ENCODE results near the gene RPTOR.
A peak's percentile ranks its signal among the peaks of the same experiment; 100 is the strongest.

Gene RPTOR

DNA sequence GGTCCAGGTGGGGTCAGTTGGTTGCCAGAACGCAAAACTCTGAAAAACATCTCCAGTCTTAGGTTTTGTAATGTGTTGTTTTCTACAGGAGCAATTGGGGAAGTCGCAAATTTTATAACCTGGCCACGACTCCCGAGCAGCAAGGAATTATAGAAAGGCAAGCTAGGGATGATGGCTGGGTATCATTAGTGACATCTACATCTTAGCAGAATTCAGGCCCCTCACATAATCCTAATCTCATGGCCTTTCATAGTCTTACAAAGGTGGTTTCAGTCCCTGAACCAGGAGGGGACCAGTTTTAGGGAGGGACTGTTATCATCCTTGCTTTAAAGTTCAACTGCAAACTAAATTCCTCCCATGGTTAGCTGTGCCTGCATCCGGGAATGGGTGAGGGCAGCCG is 117.9 kb downstream of the RPTOR start:
- DNase-seq (ENCODE audit: insufficient read length, low spot score) = no peak
- FAIRE-seq = no peak
- no peak for TF ChIP-seq POLR2AphosphoS5 (IDR thresholded peaks at IDR 0.05; ENCODE audit: low read depth, low read length)
- TF ChIP-seq SPI1 (IDR thresholded peaks at IDR 0.05; ENCODE audit: low read depth, low read length) = no peak
- no peak for TF ChIP-seq TAF1 (IDR thresholded peaks at IDR 0.05; ENCODE audit: low read depth, low read length)
- TF ChIP-seq PAX5 (IDR thresholded peaks at IDR 0.05; ENCODE audit: insufficient read depth, low read length, severe bottlenecking) = no peak
- TF ChIP-seq POLR2A (IDR thresholded peaks at IDR 0.05; ENCODE audit: low read depth, low read length) = no peak
- no peak for TF ChIP-seq POU2F2 (IDR thresholded peaks at IDR 0.05; ENCODE audit: low read depth, low read length)

DNA sequence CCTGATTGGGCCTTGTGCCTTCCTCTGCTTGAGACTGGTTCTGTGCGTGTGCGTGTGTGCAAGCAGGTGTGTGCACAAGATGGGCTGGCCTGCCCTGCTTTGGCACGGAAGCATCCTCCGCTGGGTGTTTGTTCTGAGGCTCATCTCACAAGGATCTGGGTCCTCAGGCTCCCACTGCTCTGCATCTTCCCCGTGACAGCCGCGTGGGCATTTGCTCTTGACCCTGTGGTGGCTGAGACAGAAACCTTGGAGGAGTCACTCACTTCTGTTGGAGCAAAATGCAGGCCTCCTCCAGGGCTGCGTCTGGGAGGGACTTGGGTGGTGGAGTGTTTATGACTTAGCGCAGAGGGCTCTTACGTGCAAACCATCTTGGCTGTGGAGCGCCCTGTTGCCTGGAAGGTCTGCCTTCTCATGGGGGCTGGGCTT is 119.2 kb downstream of the RPTOR start:
- DNase-seq (ENCODE audit: insufficient read length, low spot score) = no peak
- no peak for FAIRE-seq
- no peak for TF ChIP-seq TAF1 (IDR thresholded peaks at IDR 0.05; ENCODE audit: low read depth, low read length)
- no peak for TF ChIP-seq POLR2A (IDR thresholded peaks at IDR 0.05; ENCODE audit: low read depth, low read length)
- TF ChIP-seq POLR2AphosphoS5 (IDR thresholded peaks at IDR 0.05; ENCODE audit: low read depth, low read length) = no peak
- no peak for TF ChIP-seq POU2F2 (IDR thresholded peaks at IDR 0.05; ENCODE audit: low read depth, low read length)
- TF ChIP-seq SPI1 (IDR thresholded peaks at IDR 0.05; ENCODE audit: low read depth, low read length) = no peak
- TF ChIP-seq PAX5 (IDR thresholded peaks at IDR 0.05; ENCODE audit: insufficient read depth, low read length, severe bottlenecking) = no peak

DNA sequence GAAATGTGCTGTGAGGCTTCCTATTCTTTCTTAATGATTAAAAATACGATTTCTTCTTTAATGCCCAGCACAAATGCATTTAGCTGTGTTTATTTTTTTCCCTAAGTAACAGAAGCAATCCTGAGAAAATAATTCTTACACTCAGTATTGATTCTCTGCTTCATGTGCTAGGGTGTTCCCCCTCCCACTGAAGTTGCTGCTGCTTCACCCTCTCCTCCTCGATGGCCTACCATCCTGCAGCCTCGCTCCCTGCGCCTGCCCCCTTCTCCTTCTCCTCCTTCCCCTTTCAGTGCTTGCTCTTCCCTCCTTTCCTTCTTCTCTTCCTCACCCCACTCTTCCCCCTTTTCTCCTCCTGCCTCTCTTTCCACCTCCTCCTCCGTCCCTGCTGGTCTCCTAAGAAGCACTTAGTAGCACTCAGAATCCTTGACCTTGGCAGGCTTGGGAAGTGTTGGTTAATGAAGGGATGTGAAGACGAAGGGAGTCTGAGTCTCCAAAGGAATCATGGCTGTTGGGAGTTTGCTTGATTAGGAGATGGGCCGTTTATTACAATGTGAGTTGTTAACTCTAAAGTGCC is 119.7 kb downstream of the RPTOR start:
- DNase-seq (ENCODE audit: insufficient read length, low spot score) (no peak), FAIRE-seq (no peak)
- no peak for TF ChIP-seq POLR2AphosphoS5 (IDR thresholded peaks at IDR 0.05; ENCODE audit: low read depth, low read length)
- TF ChIP-seq POU2F2 (IDR thresholded peaks at IDR 0.05; ENCODE audit: low read depth, low read length) = no peak

DNA sequence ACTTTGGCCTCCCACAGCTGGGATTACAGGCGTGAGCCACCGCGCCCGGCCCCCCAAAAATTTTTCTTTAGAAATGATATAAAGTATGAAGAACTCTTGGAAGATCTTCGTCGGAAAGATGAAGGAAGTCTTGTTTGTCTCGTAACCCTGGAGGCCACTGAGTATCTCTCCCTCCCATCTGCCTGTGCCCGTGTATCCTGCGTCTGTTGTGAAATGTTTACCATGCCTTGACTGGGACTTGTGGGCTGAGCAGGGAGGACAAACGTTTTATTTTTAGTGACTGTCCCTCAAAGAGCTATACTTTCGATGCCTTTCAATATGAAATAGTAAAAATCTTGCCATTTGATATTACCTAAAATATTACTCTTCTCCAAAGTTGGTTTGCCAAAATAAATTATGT is 121.2 kb downstream of the RPTOR start:
- FAIRE-seq (no peak), DNase-seq (ENCODE audit: insufficient read length, low spot score) (no peak)
- TF ChIP-seq POU2F2 (IDR thresholded peaks at IDR 0.05; ENCODE audit: low read depth, low read length) (no peak), SPI1 (IDR thresholded peaks at IDR 0.05; ENCODE audit: low read depth, low read length) (no peak), PAX5 (IDR thresholded peaks at IDR 0.05; ENCODE audit: insufficient read depth, low read length, severe bottlenecking) (no peak)

DNA sequence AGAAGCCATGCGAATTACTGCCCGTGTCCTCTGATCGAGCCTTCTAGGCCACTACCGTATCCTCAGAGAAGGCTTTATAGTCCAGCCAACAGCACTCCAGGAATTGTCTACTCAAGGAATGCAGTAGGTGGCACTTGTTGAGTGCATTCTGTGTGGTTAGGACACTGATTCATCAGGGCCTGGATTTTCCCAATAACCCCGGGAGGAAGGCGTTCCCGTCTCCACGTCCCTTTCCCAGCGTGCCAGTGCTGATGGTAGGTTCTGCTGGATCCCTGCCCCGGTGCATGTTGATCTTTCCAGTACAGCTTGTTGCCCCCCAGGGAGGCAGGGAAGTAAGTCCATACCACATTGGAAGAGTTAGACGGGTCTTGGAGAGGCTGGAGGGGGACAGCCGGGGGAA is 122.2 kb downstream of the RPTOR start:
- TF ChIP-seq POU2F2 (IDR thresholded peaks at IDR 0.05; ENCODE audit: low read depth, low read length) (no peak), POLR2A (IDR thresholded peaks at IDR 0.05; ENCODE audit: low read depth, low read length) (no peak), PAX5 (IDR thresholded peaks at IDR 0.05; ENCODE audit: insufficient read depth, low read length, severe bottlenecking) (no peak), TAF1 (IDR thresholded peaks at IDR 0.05; ENCODE audit: low read depth, low read length) (no peak), POLR2AphosphoS5 (IDR thresholded peaks at IDR 0.05; ENCODE audit: low read depth, low read length) (no peak), SPI1 (IDR thresholded peaks at IDR 0.05; ENCODE audit: low read depth, low read length) (no peak)
- FAIRE-seq = no peak
- no peak for DNase-seq (ENCODE audit: insufficient read length, low spot score)

DNA sequence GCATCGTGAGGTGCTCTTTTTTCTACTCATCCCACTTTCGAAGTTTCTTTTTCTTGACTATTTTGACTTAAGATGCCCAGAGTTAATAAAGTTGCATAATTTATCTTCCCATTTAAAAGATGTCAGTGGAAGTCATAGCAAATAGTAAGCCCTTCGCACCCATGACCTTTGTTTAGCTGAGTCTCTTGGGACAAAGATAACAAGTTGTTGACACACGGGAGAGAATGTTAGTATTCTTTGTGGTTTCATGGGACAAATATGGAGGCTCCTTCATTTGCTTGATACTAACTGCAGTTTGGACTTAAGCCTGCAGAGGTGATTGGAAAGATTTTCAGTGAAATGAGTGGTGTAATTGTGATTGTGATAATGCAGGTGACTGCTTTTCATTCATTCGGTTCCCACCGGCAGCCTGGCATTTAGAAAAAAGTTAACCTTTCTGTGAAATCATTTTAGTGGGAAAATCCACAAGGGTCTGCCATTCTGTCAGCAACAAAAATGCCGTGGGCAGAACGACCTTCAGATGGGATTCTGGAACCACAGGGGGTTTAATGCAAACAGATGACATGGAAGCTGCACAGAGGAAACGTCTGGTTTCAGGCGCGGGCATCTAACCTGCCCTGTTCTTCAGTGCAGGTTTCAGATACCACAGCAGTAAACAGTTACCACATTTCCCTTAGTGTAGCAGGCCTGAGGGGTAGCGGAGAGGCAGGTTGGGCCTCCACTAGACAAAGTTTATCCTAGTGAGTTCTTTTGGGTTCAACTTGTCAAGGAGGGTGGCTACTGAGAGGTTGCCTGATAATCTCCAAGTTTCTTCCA is 123.0 kb downstream of the RPTOR start:
- DNase-seq (ENCODE audit: insufficient read length, low spot score) = no peak
- peak; percentile 43 for FAIRE-seq
- TF ChIP-seq PAX5 (IDR thresholded peaks at IDR 0.05; ENCODE audit: insufficient read depth, low read length, severe bottlenecking) = no peak
- no peak for TF ChIP-seq POU2F2 (IDR thresholded peaks at IDR 0.05; ENCODE audit: low read depth, low read length)
- TF ChIP-seq POLR2A (IDR thresholded peaks at IDR 0.05; ENCODE audit: low read depth, low read length) = no peak
- TF ChIP-seq SPI1 (IDR thresholded peaks at IDR 0.05; ENCODE audit: low read depth, low read length) = no peak
- TF ChIP-seq TAF1 (IDR thresholded peaks at IDR 0.05; ENCODE audit: low read depth, low read length) = no peak
- TF ChIP-seq POLR2AphosphoS5 (IDR thresholded peaks at IDR 0.05; ENCODE audit: low read depth, low read length) = no peak

DNA sequence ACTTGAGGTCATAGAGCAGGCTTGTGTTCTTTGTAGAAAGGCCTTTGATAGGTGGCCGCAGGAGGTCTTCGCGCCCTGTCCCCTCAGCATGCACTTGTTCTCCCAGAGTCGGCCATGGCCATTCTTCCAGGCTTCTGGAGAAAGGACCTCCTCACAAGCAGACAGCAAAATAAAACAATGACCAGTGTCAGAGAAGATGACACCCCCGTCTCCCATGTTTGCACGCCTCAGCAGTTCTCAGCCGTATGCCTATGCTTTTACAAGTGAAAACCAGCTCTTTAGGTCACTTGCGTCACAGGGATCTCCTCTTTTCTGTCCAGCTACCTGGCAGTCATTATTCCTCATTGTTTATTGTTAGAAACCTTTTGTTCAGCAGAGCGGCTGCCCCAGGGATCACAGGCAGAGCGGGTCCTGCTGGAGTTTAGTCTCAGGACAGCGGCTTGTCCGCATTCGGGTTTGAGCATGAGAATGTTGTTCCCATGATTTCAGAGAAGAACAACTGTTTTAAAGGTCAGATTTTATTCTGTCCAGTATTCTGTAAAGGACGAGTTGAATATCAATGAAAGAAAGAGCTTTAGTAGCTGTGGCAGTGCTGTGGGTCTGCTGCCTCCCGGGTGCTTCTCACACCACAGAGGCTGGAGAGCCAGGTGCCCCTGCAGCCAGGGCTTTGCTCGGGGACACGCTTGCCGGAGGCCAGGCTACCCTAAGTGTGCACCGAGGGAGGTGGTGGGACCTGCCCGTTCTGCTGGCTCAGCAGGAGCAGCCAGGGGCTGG is 123.9 kb downstream of the RPTOR start:
- FAIRE-seq (no peak), DNase-seq (ENCODE audit: insufficient read length, low spot score) (no peak)
- TF ChIP-seq POLR2AphosphoS5 (IDR thresholded peaks at IDR 0.05; ENCODE audit: low read depth, low read length) (no peak), POU2F2 (IDR thresholded peaks at IDR 0.05; ENCODE audit: low read depth, low read length) (no peak), PAX5 (IDR thresholded peaks at IDR 0.05; ENCODE audit: insufficient read depth, low read length, severe bottlenecking) (no peak)

DNA sequence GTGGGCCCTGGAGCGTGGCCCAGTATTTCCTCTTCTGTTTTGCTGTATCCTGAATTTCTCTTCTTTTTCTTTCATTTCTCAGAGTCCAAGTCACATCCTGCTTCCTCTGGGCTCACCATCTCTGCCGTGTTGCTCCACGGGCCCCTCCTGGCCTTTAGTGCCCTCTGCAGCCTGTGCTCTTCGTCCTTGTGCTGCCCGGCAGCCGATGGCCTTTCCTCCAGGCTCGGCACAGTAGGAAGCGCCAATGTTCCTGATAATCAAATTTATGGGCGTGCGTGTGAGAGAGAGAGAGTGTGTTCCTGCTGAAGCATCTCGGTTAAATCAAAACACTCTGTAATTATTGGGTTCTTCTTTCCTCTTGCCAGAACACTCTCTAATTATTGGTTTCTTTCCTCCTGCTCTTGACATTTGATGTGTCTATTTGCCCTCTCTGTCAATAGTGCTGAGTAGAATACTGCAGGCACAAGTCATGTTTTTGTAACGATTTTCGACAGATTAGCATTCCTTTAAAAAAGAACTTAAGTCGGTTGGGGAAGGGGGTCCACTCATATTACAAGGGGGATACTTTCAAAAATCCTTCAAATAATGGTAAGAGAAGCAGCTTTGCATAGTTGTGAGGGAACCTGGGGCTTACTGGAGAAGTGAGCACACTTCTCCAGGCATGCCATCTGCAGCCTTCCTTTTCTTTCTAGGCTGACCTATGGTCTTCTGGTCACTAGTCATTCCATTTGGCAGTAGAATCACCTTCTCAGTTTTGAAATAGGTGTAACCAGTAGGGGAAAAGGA is 126.6 kb downstream of the RPTOR start:
- TF ChIP-seq PAX5 (IDR thresholded peaks at IDR 0.05; ENCODE audit: insufficient read depth, low read length, severe bottlenecking) (no peak), TAF1 (IDR thresholded peaks at IDR 0.05; ENCODE audit: low read depth, low read length) (no peak), POLR2AphosphoS5 (IDR thresholded peaks at IDR 0.05; ENCODE audit: low read depth, low read length) (no peak), POU2F2 (IDR thresholded peaks at IDR 0.05; ENCODE audit: low read depth, low read length) (no peak), POLR2A (IDR thresholded peaks at IDR 0.05; ENCODE audit: low read depth, low read length) (no peak), SPI1 (IDR thresholded peaks at IDR 0.05; ENCODE audit: low read depth, low read length) (no peak)
- FAIRE-seq (no peak), DNase-seq (ENCODE audit: insufficient read length, low spot score) (no peak)

DNA sequence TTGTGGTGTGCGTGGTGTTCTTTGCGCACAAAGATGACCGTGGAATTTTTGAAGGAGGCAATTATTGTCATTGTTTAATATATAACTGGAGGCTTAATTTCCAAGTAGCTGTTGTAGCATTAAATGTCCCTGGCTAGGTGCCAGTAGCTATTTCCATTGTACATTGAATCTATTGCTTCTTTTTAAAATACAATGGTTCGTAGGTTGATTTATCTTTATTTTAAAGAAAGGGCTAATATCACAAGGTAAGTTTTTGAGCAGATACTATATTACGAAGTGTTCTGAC is 127.1 kb downstream of the RPTOR start:
- TF ChIP-seq SPI1 (IDR thresholded peaks at IDR 0.05; ENCODE audit: low read depth, low read length) = no peak
- TF ChIP-seq TAF1 (IDR thresholded peaks at IDR 0.05; ENCODE audit: low read depth, low read length) = no peak
- TF ChIP-seq PAX5 (IDR thresholded peaks at IDR 0.05; ENCODE audit: insufficient read depth, low read length, severe bottlenecking) = no peak
- no peak for TF ChIP-seq POLR2AphosphoS5 (IDR thresholded peaks at IDR 0.05; ENCODE audit: low read depth, low read length)
- TF ChIP-seq POLR2A (IDR thresholded peaks at IDR 0.05; ENCODE audit: low read depth, low read length) = no peak
- no peak for DNase-seq (ENCODE audit: insufficient read length, low spot score)
- no peak for FAIRE-seq

Data from GM12891 (cell line).